WTC11 (cell line): ENCODE data around the gene PGLYRP3. TPM values are rescaled to one million over a fixed set of nuclear protein-coding genes. Genes with fewer than 3 reads are reported as not detected.

ENCODE experiments used
- ATAC-seq: fragments of 200-7000 bp; cut with Tn5 transposase; 2 replicates; pipeline ENCODE4 v1.10.0; 2021; ENCODE audit warnings: mild to moderate bottlenecking, moderate library complexity
- CTCF ChIA-PET: fragments of 300-600 bp; sonication (Branson Sonifier 250); formaldehyde crosslinking; loops from one replicate; lab custom pipeline; 2021; ENCODE audit warnings: antibody characterized with exemption; lab: Charles Lee
- POLR2A ChIA-PET: fragments of 350-600 bp; sonication (Branson Sonifier 250); formaldehyde crosslinking; loops from one replicate; lab custom pipeline; 2021; ENCODE audit warnings: antibody characterized with exemption; lab: Charles Lee
- DNase-seq: peaks from one replicate; pipeline ENCODE4 v3.0.0; 2021; ENCODE audit warnings: low spot score
- H3K27ac Mint-ChIP-seq: 2 replicates; pipeline ENCODE4 v1.8.0; 2021; ENCODE audit warnings: mixed read lengths
- H3K27me3 Mint-ChIP-seq: 2 replicates; pipeline ENCODE4 v1.8.0; 2021; ENCODE audit warnings: low read depth, mild to moderate bottlenecking, moderate library complexity, mixed read lengths
- H3K36me3 Mint-ChIP-seq: 2 replicates; pipeline ENCODE4 v1.8.0; 2021; ENCODE audit warnings: mixed read lengths
- H3K4me1 Mint-ChIP-seq: 2 replicates; pipeline ENCODE4 v1.8.0; 2022; ENCODE audit warnings: mixed read lengths
- H3K4me3 Mint-ChIP-seq: 2 replicates; pipeline ENCODE4 v1.8.0; 2021; ENCODE audit warnings: mild to moderate bottlenecking, moderate library complexity, mixed read lengths
- H3K9me3 Mint-ChIP-seq: 2 replicates; pipeline ENCODE4 v1.8.0; 2021; ENCODE audit warnings: mixed read lengths
- ATF6 ChIP-seq: sonication (generic); formaldehyde crosslinking; IDR thresholded peaks from 2 replicates; pipeline ENCODE4 v1.8.1; 2023; ENCODE audit warnings: mild to moderate bottlenecking, missing genetic modification reagents
- CDX4 ChIP-seq: fragments of 250-450 bp; sonication (Bioruptor Pico); IDR thresholded peaks from 2 replicates; pipeline ENCODE4 v1.9.0; 2021; ENCODE audit warnings: moderate library complexity, mild to moderate bottlenecking, inconsistent platforms, borderline replicate concordance
- CTCF ChIP-seq: fragments of 200-600 bp; IDR thresholded peaks from 2 replicates; pipeline ENCODE4 v1.8.0; 2022; ENCODE audit warnings: antibody characterized with exemption
- EMX1 ChIP-seq: fragments of 250-450 bp; sonication (Bioruptor Pico); IDR thresholded peaks from 2 replicates; pipeline ENCODE4 v1.8.0; 2021; ENCODE audit warnings: mild to moderate bottlenecking
- ERG ChIP-seq: fragments of 250-450 bp; sonication (Bioruptor Pico); IDR thresholded peaks from 2 replicates; pipeline ENCODE4 v1.8.0; 2021; ENCODE audit warnings: mild to moderate bottlenecking
- ETV6 ChIP-seq: sonication (generic); formaldehyde crosslinking; IDR thresholded peaks from 2 replicates; pipeline ENCODE4 v1.8.1; 2022; ENCODE audit warnings: mild to moderate bottlenecking, missing genetic modification reagents
- FOXJ3 ChIP-seq: sonication (generic); formaldehyde crosslinking; IDR thresholded peaks from 2 replicates; pipeline ENCODE4 v1.9.0; 2021; ENCODE audit warnings: missing genetic modification reagents, mild to moderate bottlenecking, borderline replicate concordance
- HMGA2 ChIP-seq: fragments of 250-450 bp; sonication (Bioruptor Pico); IDR thresholded peaks from 2 replicates; pipeline ENCODE4 v1.4.0; 2021; ENCODE audit warnings: mild to moderate bottlenecking, moderate library complexity
- HMGXB4 ChIP-seq: sonication (generic); formaldehyde crosslinking; IDR thresholded peaks from 2 replicates; pipeline ENCODE4 v1.8.1; 2023; ENCODE audit warnings: mild to moderate bottlenecking, moderate library complexity, missing genetic modification reagents
- KAT7 ChIP-seq: sonication (generic); formaldehyde crosslinking; IDR thresholded peaks from 2 replicates; pipeline ENCODE4 v1.8.1; 2023; ENCODE audit warnings: missing genetic modification reagents, mild to moderate bottlenecking, borderline replicate concordance
- NFE2L1 ChIP-seq: sonication (generic); formaldehyde crosslinking; IDR thresholded peaks from 2 replicates; pipeline ENCODE4 v1.8.1; 2023; ENCODE audit warnings: missing genetic modification reagents
- PRRX2 ChIP-seq: fragments of 250-450 bp; sonication (Bioruptor Pico); IDR thresholded peaks from 2 replicates; pipeline ENCODE4 v1.8.0; 2021; ENCODE audit warnings: mild to moderate bottlenecking
- RELA ChIP-seq: sonication (generic); formaldehyde crosslinking; IDR thresholded peaks from 2 replicates; pipeline ENCODE4 v1.8.1; 2022; ENCODE audit warnings: missing genetic modification reagents, mild to moderate bottlenecking, borderline replicate concordance
- SMAD4 ChIP-seq: sonication (generic); formaldehyde crosslinking; IDR thresholded peaks from 2 replicates; pipeline ENCODE4 v1.8.0; 2022; ENCODE audit warnings: mild to moderate bottlenecking, missing genetic modification reagents
- SOX15 ChIP-seq: fragments of 250-450 bp; sonication (Bioruptor Pico); IDR thresholded peaks from 2 replicates; pipeline ENCODE4 v1.9.0; 2021; ENCODE audit warnings: mild to moderate bottlenecking
- STAT6 ChIP-seq: sonication (generic); formaldehyde crosslinking; conservative IDR thresholded peaks from 2 replicates; pipeline ENCODE4 v1.8.1; 2023; ENCODE audit warnings: mild to moderate bottlenecking, low read depth, missing genetic modification reagents, moderate library complexity
- TEAD1 ChIP-seq: sonication (generic); formaldehyde crosslinking; IDR thresholded peaks from 2 replicates; pipeline ENCODE4 v1.8.0; 2022; ENCODE audit warnings: mild to moderate bottlenecking, missing genetic modification reagents
- TEAD4 ChIP-seq: sonication (generic); formaldehyde crosslinking; IDR thresholded peaks from 2 replicates; pipeline ENCODE4 v1.8.0; 2022; ENCODE audit warnings: mild to moderate bottlenecking, missing genetic modification reagents
- ZBTB43 ChIP-seq: sonication (generic); formaldehyde crosslinking; IDR thresholded peaks from 2 replicates; pipeline ENCODE4 v1.8.1; 2023; ENCODE audit warnings: mild to moderate bottlenecking, missing genetic modification reagents
- ZMAT4 ChIP-seq: fragments of 250-450 bp; sonication (Bioruptor Pico); IDR thresholded peaks from 2 replicates; pipeline ENCODE4 v1.9.0; 2021; ENCODE audit warnings: mild to moderate bottlenecking
- ZNF423 ChIP-seq: fragments of 250-450 bp; sonication (Bioruptor Pico); IDR thresholded peaks from 2 replicates; pipeline ENCODE4 v2.1.2; 2022; ENCODE audit warnings: mild to moderate bottlenecking, moderate library complexity
- ZSCAN18 ChIP-seq: fragments of 250-450 bp; sonication (Bioruptor Pico); IDR thresholded peaks from 2 replicates; pipeline ENCODE4 v2.1.2; 2022; ENCODE audit warnings: mild to moderate bottlenecking, moderate library complexity
- total RNA-seq: library from RNA; stranded (reverse); gene quantifications from 3 replicates; pipeline ENCODE4 v1.2.3, GENCODE V29; 2021

PGLYRP3 gene
- total RNA-seq, 1 experiment from 2014 or later, result not detected

GRCh38 chr1:153271711-153272110 lies 41.0 kb downstream of the PGLYRP3 start (continued):
- no peak for TF ChIP-seq STAT6 (CRISPR knock-in tag)
- TF ChIP-seq SOX15 (CRISPR knock-in tag), result no peak
- no peak for TF ChIP-seq ZMAT4
- TF ChIP-seq ZSCAN18 (CRISPR knock-in tag), result no peak
- TF ChIP-seq HMGA2 (CRISPR knock-in tag), result no peak
- no peak for TF ChIP-seq TEAD4 (CRISPR knock-in tag)
- no peak for TF ChIP-seq KAT7
- no peak for TF ChIP-seq ETV6 (CRISPR knock-in tag)
- no peak for TF ChIP-seq TEAD1
- TF ChIP-seq CTCF, result no peak
- no peak for TF ChIP-seq CDX4 (CRISPR knock-in tag)
- no peak for TF ChIP-seq PRRX2

GRCh38 chr1:153265457-153265856 lies 47.3 kb downstream of the PGLYRP3 start:
- ChIA-PET CTCF (interaction anchor here (0.6 kb wide), 1 partner anchor 79 kb away, joined by 3 read pairs; no protein-coding TSS in a partner anchor), POLR2A (no interaction called here)
- H3K27me3 Mint-ChIP-seq, result peaks cover 68% of the 10 kb centered on the region
- ATAC-seq (no peak), DNase-seq (no peak)
- no peaks in the 10 kb centered on the region for H3K36me3 Mint-ChIP-seq
- H3K27ac Mint-ChIP-seq, result no peak overlapping the region
- H3K9me3 Mint-ChIP-seq, result no peaks in the 10 kb centered on the region; the same call in 1 of the 2 replicates
- no peak overlapping the region for H3K4me3 Mint-ChIP-seq
- peaks cover 10% of the 10 kb centered on the region for H3K4me1 Mint-ChIP-seq
- no peak for TF ChIP-seq NFE2L1
- TF ChIP-seq ZSCAN18 (CRISPR knock-in tag), result no peak
- no peak for TF ChIP-seq ZNF423 (CRISPR knock-in tag)
- TF ChIP-seq ZBTB43, result no peak
- no peak for TF ChIP-seq ERG (CRISPR knock-in tag)
- no peak for TF ChIP-seq SOX15 (CRISPR knock-in tag)
- no peak for TF ChIP-seq ETV6 (CRISPR knock-in tag)
- TF ChIP-seq HMGXB4, result no peak
- TF ChIP-seq FOXJ3 (CRISPR knock-in tag), result no peak
- TF ChIP-seq SMAD4 (CRISPR knock-in tag), result no peak
- TF ChIP-seq RELA, result no peak
- no peak for TF ChIP-seq EMX1
- no peak for TF ChIP-seq ATF6 (CRISPR knock-in tag)
